ENCODE data around the gene SH3PXD2B. TPM values are rescaled to one million over a fixed set of nuclear protein-coding genes. Genes with fewer than 3 reads are reported as not detected.

SH3PXD2B gene
- total RNA-seq, 3 donors from 2014 or later, result 35.3 to 118 (median 43.9) TPM

DNA sequence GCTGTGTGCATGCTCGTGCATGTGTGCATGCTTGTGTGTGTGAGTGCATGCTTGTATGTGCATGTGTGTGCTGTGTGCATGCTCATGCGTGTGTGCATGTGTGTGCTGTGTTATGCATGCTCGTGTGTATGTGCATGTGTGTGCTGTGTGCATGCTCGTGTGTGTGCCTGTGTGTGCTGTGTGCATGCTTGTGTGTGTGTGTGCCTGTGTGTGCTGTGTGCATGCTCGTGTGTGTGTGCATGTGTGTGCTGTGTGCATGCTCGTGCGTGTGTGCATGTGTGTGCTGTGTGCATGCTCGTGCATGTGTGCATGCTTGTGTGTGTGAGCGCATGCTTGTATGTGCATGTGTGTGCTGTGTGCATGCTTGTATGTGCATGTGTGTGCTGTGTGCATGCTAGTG is 30.3 kb upstream of the SH3PXD2B start:
- intact Hi-C loops (cut with DNase I; ENCODE audit: low total_unique reads), result loop anchor here (5.0 kb wide), 1 partner anchor 318 kb away; no protein-coding TSS in a partner anchor
- Histone ChIP-seq H3K27ac (no peak overlapping the region), H3K4me1 (no peaks in the 10 kb centered on the region), H3K27me3 (no peaks in the 10 kb centered on the region), H3K36me3 (no peaks in the 10 kb centered on the region), H3K9me3 (no peaks in the 10 kb centered on the region), H3K4me3 (no peak overlapping the region)
- TF ChIP-seq POLR2AphosphoS5 (IDR thresholded peaks at IDR 0.05) (no peak), POLR2A (IDR thresholded peaks at IDR 0.05) (no peak)
- DNase-seq (ENCODE audit: low spot score in 2 of 2), result no peak

DNA sequence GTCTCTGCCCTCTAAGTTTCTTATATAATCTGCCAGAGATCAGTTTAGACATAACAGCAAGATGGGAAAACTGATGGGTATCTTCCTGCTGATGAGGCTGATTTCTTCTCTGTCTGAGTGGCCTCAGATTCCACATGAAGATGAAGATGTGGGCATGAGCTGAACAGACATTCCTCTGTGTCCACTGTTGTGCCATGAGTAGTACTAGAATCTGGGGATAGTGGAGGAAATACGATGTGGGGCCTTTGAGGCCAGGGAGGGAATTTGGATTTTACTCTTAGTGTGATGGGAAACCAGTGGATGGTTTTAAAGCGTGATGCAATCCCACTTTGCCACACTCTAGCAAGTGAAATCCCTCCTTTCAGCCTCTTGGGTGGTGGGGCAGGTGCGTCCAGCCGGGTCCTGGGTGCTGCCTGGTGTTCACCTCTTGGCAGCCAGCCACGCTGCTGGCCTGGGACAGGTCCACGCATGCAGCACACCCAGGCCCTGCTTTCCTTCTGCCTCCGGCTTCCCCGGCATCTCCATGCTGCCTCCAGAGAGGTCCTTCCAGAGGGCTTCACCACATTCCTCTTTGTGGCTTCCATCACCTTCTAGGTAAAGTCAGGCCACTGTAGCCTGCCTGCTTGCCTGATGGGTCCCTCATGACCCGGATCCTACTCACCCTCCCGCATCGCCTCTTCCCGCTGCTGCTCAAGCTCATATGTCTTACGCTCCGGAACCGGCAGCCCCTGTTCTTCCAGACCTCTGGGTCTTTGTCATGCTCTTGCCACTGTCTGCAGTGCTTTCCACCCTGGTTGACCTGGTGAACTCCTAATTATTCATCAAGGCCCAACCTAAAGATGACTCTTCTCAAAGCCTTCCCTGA is 28.1 kb upstream of the SH3PXD2B start:
- Histone ChIP-seq H3K27ac (no peak overlapping the region), H3K4me3 (no peak overlapping the region), H3K9me3 (no peaks in the 10 kb centered on the region), H3K27me3 (no peaks in the 10 kb centered on the region), H3K36me3 (no peaks in the 10 kb centered on the region), H3K4me1 (no peaks in the 10 kb centered on the region)
- DNase-seq (ENCODE audit: low spot score in 2 of 2), result no peak
- TF ChIP-seq POLR2A (IDR thresholded peaks at IDR 0.05), result no peak
- no peak for TF ChIP-seq POLR2AphosphoS5 (IDR thresholded peaks at IDR 0.05)
- TF ChIP-seq, protein P1, sequence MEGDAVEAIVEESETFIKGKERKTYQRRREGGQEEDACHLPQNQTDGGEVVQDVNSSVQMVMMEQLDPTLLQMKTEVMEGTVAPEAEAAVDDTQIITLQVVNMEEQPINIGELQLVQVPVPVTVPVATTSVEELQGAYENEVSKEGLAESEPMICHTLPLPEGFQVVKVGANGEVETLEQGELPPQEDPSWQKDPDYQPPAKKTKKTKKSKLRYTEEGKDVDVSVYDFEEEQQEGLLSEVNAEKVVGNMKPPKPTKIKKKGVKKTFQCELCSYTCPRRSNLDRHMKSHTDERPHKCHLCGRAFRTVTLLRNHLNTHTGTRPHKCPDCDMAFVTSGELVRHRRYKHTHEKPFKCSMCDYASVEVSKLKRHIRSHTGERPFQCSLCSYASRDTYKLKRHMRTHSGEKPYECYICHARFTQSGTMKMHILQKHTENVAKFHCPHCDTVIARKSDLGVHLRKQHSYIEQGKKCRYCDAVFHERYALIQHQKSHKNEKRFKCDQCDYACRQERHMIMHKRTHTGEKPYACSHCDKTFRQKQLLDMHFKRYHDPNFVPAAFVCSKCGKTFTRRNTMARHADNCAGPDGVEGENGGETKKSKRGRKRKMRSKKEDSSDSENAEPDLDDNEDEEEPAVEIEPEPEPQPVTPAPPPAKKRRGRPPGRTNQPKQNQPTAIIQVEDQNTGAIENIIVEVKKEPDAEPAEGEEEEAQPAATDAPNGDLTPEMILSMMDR (IDR thresholded peaks at IDR 0.05), result no peak
- intact Hi-C loops (cut with DNase I; ENCODE audit: low total_unique reads), result loop anchor here (5.0 kb wide), 1 partner anchor 320 kb away; no protein-coding TSS in a partner anchor

DNA sequence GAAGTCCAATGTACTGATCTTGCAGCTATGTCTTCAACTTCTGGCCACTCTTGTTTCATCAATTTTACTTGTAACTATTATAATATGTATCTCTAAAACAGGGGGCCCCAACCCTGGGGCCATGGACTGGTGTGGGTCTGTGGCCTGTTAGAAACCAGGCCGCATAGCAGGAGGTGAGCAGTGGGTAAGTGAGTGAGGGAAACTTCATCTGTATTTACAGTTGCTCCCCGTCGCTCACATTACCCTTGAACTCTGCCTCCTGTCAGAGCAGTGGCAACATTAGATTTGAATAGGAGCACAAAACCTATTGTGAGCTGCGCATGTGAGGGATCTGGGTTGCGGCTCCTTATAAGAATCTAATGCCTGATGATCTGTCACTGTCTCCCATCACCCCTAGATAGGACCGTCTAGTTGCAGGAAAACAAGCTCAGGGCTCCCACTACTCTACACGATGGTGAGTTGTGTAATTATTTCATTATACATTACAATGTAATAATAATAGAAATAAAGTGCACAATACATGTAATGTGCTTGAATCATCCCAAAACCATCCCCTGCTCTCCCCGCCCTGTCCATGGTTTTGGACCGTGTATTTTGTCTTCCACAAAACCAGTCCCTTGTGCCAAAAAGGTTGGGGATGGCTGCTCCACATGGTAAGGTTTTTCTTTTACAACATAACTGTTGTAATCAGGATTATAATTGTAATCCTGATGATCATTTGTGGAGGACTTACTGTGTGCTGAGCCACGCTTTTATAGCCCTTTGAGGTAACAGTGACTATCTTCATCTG is 26.9 kb upstream of the SH3PXD2B start:
- Histone ChIP-seq H3K4me3 (no peak overlapping the region), H3K27ac (no peak overlapping the region), H3K9me3 (no peaks in the 10 kb centered on the region), H3K4me1 (no peaks in the 10 kb centered on the region), H3K27me3 (no peaks in the 10 kb centered on the region), H3K36me3 (no peaks in the 10 kb centered on the region)
- DNase-seq (ENCODE audit: low spot score in 2 of 2), result no peak
- TF ChIP-seq, protein P1 (IDR thresholded peaks at IDR 0.05), result no peak
- TF ChIP-seq POLR2A (IDR thresholded peaks at IDR 0.05), result no peak
- TF ChIP-seq POLR2AphosphoS5 (IDR thresholded peaks at IDR 0.05), result no peak
- intact Hi-C loops (cut with DNase I; ENCODE audit: low total_unique reads), result loop anchor here (5.0 kb wide), 1 partner anchor 321 kb away; no protein-coding TSS in a partner anchor

DNA sequence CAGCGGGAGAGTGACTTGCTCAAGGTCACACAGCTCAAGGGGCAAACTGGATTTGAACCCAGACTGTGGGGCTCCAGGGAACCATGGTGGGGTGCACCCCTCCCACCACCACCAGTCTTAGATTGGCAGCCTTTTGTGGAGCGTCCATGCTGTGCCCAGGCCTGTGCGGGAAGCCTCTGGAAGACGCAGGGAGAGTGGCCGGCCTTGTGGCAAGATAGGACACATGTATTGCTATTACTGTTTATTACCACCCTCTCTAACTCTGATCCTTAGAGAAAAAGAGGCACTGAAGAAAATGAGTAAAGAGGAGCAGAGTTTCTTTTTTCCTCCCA is 25.4 kb upstream of the SH3PXD2B start:
- H3K27ac ChIP-seq, result peak overlapping the region in 1 of 2 donors; percentile 53
- intact Hi-C loops (cut with DNase I; ENCODE audit: low total_unique reads), result loop anchor here (2.0 to 5.0 kb wide), 2 partner anchors 217 to 323 kb away; no protein-coding TSS in a partner anchor
- DNase-seq (ENCODE audit: low spot score in 2 of 2), result no peak

More for the DNA sequence above, 25.4 kb upstream of the SH3PXD2B start:
- H3K36me3 ChIP-seq, result no peaks in the 10 kb centered on the region
- H3K4me1 ChIP-seq, result no peaks in the 10 kb centered on the region
- H3K9me3 ChIP-seq, result no peaks in the 10 kb centered on the region
- H3K4me3 ChIP-seq, result no peak overlapping the region
- H3K27me3 ChIP-seq, result no peaks in the 10 kb centered on the region
- TF ChIP-seq POLR2AphosphoS5 (IDR thresholded peaks at IDR 0.05), result no peak
- TF ChIP-seq, protein P1 (IDR thresholded peaks at IDR 0.05), result no peak
- TF ChIP-seq POLR2A (IDR thresholded peaks at IDR 0.05), result no peak
